Parathyroid adenoma (tissue), 2 donors: ENCODE results near the gene PAX2.

Experiments
- H2AFZ ChIP-seq: fragments of 300-600 bp; sonication (generic); one replicate; pipeline ENCODE4 v1.7.0; 2017; ENCODE audit warnings: antibody characterized with exemption, mild to moderate bottlenecking
- H3K27ac ChIP-seq: fragments of 300-600 bp; sonication (generic); one replicate; pipeline ENCODE4 v1.7.0; 2017
- H3K27me3 ChIP-seq: fragments of 300-600 bp; sonication (generic); one replicate; pipeline ENCODE4 v1.7.0; 2017; ENCODE audit warnings: low read length; ENCODE audit not compliant: control insufficient read depth, insufficient read depth
- H3K36me3 ChIP-seq: fragments of 300-600 bp; sonication (generic); one replicate; pipeline ENCODE4 v1.7.0; 2017; ENCODE audit warnings: low read length; ENCODE audit not compliant: control insufficient read depth, insufficient read depth
- H3K4me1 ChIP-seq: fragments of 300-600 bp; sonication (generic); one replicate; pipeline ENCODE4 v1.7.0; 2017; ENCODE audit warnings: control low read depth
- H3K4me2 ChIP-seq: fragments of 300-600 bp; sonication (generic); one replicate; pipeline ENCODE4 v1.7.0; 2017; ENCODE audit warnings: low read length
- H3K4me3 ChIP-seq: fragments of 300-600 bp; sonication (generic); one replicate; pipeline ENCODE4 v1.7.0; 2017; ENCODE audit warnings: low read depth, low read length
- H3K79me2 ChIP-seq: fragments of 300-600 bp; sonication (generic); one replicate; pipeline ENCODE4 v1.7.0; 2017; ENCODE audit warnings: control low read depth
- H3K9ac ChIP-seq: fragments of 300-600 bp; sonication (generic); one replicate; pipeline ENCODE4 v1.7.0; 2017; ENCODE audit warnings: mild to moderate bottlenecking
- H3K9me3 ChIP-seq: fragments of 300-600 bp; sonication (generic); one replicate; pipeline ENCODE4 v1.7.0; 2017; ENCODE audit warnings: low read length; ENCODE audit not compliant: control insufficient read depth
- TF ChIP-seq, protein P1 (sequence below): fragments of 300-600 bp; sonication (generic); IDR thresholded peaks from one replicate; pipeline ENCODE4 v1.7.0; 2017; ENCODE audit warnings: antibody characterized with exemption, mild to moderate bottlenecking
- donor health status: primary hyperparathyroidism.

The PAX2 gene

DNA sequence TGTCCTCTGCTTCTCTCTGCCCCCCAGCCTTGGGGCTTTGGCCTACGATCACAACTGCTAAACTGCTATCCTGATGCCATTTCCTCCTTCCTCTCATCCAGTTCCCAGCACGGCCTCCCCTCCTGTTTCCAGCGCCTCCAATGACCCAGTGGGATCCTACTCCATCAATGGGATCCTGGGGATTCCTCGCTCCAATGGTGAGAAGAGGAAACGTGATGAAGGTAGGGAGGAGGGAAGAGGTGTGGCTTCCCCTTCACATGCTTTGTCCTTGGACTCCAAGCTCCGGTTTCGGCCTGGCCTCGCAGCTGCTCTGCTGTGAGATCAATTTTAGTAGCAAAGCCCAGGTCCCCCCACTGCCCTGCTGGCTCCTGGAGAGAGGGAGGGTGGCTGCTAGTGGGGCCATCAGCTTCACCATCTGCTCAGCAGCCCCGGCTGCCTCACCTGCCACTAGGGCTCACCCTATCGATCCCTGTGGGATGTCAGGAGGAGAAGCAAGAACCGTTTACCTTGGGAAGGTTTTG is 35.8 kb downstream of the PAX2 start:
- Histone ChIP-seq H3K9ac (no peak overlapping the region), H3K27ac (no peak overlapping the region), H3K27me3 (no peaks in the 10 kb centered on the region), H3K4me2 (no peak overlapping the region), H2AFZ (no peak overlapping the region), H3K36me3 (no peaks in the 10 kb centered on the region), H3K4me1 (no peaks in the 10 kb centered on the region), H3K9me3 (no peaks in the 10 kb centered on the region), H3K4me3 (no peak overlapping the region), H3K79me2 (no peaks in the 10 kb centered on the region)
- TF ChIP-seq, protein P1, sequence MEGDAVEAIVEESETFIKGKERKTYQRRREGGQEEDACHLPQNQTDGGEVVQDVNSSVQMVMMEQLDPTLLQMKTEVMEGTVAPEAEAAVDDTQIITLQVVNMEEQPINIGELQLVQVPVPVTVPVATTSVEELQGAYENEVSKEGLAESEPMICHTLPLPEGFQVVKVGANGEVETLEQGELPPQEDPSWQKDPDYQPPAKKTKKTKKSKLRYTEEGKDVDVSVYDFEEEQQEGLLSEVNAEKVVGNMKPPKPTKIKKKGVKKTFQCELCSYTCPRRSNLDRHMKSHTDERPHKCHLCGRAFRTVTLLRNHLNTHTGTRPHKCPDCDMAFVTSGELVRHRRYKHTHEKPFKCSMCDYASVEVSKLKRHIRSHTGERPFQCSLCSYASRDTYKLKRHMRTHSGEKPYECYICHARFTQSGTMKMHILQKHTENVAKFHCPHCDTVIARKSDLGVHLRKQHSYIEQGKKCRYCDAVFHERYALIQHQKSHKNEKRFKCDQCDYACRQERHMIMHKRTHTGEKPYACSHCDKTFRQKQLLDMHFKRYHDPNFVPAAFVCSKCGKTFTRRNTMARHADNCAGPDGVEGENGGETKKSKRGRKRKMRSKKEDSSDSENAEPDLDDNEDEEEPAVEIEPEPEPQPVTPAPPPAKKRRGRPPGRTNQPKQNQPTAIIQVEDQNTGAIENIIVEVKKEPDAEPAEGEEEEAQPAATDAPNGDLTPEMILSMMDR = no peak

DNA sequence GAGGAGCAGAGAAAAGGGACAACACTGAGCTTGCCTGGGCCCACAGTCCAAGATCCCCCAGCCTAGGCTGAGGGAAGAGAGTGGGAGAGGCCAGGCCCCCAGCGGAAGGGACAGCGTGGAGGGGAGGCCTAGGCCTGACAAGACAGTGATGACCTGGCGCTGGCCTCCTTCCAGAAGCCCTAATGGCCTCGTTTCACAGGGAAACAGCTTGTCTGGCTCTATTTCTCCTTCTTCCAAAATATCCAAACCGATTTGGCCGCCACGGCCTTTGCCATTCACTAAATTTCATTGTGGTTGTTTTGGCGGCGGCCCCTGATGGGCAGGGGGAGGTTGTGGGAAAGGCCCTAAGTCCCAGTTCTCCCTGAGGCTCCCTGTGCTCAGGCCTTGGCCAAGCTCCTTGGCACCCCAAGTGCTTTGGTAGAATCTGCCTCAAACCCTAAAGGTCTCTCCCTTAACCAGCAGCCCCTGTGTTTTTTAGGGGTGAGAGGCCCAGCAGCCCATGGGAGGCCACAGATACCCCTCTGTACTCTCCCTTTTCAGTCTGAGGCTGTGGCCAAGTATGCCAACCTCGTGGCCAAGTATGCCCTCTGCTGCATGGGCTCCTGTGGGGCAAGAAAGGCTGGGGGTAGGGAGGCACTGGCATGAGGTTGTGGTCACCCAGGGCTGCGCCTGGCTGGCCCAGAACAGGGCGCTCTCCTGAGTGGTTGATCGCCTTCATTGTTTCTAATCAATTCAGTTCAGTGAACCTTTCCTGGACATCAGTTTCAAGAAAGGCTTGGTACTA is 37.3 kb downstream of the PAX2 start:
- Histone ChIP-seq H2AFZ (no peak overlapping the region), H3K36me3 (no peaks in the 10 kb centered on the region), H3K27me3 (no peaks in the 10 kb centered on the region), H3K4me1 (no peaks in the 10 kb centered on the region), H3K9me3 (no peaks in the 10 kb centered on the region), H3K4me2 (no peak overlapping the region), H3K4me3 (no peak overlapping the region), H3K27ac (no peak overlapping the region), H3K79me2 (no peaks in the 10 kb centered on the region), H3K9ac (no peak overlapping the region)
- TF ChIP-seq, protein P1 = no peak

- Histone ChIP-seq H3K79me2 (no peaks in the 10 kb centered on the region), H3K4me3 (no peak overlapping the region), H3K4me1 (no peaks in the 10 kb centered on the region), H3K9ac (no peak overlapping the region), H2AFZ (no peak overlapping the region), H3K27me3 (no peaks in the 10 kb centered on the region), H3K27ac (no peak overlapping the region), H3K9me3 (no peaks in the 10 kb centered on the region), H3K4me2 (no peak overlapping the region), H3K36me3 (no peaks in the 10 kb centered on the region)
- TF ChIP-seq, protein P1 = no peak
These were observed 38.7 kb downstream of the PAX2 start for GRCh38 chr10:100784126-100784525.

DNA sequence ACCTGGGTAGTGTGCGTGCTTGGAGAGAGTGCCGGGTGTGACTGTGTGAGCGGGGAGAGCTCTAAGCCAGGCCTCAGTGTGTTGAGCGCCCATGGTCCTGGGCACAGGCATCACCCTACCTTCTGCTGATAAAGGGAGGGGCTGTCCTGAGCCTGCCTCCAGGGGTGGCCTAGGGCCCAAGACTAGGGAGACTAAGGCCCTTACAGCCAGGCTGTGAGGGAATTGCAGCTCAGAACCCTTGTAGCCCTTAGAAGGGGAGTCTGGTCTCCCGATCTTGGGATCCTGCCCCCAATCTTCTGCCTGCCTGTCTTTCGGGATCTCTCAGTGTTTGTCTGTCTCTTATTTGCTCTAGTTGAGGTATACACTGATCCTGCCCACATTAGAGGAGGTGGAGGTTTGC is 41.2 kb downstream of the PAX2 start:
- H3K4me1 ChIP-seq = peaks cover 15% of the 10 kb centered on the region
- no peak overlapping the region for H3K9ac ChIP-seq
- H2AFZ ChIP-seq = no peak overlapping the region
- H3K27ac ChIP-seq = no peak overlapping the region
- no peaks in the 10 kb centered on the region for H3K79me2 ChIP-seq
- no peak overlapping the region for H3K4me2 ChIP-seq
- TF ChIP-seq, protein P1 = no peak
- no peaks in the 10 kb centered on the region for H3K9me3 ChIP-seq
- no peak overlapping the region for H3K4me3 ChIP-seq
- no peaks in the 10 kb centered on the region for H3K36me3 ChIP-seq
- H3K27me3 ChIP-seq = no peaks in the 10 kb centered on the region
